ENCODE data around the gene BTG4.

DNA sequence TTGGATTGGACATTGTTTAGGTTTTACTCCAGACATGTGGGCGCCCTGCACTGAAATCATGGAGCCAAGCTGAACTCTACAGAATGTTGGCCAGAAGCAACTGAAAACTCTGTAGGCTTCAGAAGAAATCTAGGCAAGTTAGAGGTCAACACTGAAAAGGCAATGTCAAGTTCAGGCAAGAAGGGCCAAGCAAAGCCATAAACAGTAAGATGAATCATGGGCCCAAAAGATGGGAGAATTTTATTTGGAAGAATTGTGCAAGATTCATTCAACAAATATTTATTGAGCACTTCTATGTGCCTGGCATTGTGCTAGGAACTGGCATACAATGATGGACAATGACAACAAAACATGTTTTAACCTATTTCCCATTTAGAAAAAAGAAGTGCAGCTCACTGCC lies 13.3 kb upstream of the BTG4 start:
- TF ChIP-seq, protein P1, sequence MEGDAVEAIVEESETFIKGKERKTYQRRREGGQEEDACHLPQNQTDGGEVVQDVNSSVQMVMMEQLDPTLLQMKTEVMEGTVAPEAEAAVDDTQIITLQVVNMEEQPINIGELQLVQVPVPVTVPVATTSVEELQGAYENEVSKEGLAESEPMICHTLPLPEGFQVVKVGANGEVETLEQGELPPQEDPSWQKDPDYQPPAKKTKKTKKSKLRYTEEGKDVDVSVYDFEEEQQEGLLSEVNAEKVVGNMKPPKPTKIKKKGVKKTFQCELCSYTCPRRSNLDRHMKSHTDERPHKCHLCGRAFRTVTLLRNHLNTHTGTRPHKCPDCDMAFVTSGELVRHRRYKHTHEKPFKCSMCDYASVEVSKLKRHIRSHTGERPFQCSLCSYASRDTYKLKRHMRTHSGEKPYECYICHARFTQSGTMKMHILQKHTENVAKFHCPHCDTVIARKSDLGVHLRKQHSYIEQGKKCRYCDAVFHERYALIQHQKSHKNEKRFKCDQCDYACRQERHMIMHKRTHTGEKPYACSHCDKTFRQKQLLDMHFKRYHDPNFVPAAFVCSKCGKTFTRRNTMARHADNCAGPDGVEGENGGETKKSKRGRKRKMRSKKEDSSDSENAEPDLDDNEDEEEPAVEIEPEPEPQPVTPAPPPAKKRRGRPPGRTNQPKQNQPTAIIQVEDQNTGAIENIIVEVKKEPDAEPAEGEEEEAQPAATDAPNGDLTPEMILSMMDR (IDR thresholded peaks at IDR 0.05), result no peak
- TF ChIP-seq POLR2A (IDR thresholded peaks at IDR 0.05), result no peak

Measured in right lobe of liver (tissue), 4 donors.